ENCODE data around the gene CCNI2. TPM values are rescaled to one million over a fixed set of nuclear protein-coding genes. Genes with fewer than 3 reads are reported as not detected.

The CCNI2 gene
- total and polyA plus RNA-seq, 2 experiments from 2014 or later: 0.73 TPM; not detected in 1

- Histone ChIP-seq H4K20me1 (ENCODE audit: insufficient read depth) (no peaks in the 10 kb centered on the region), H3K4me2 (ENCODE audit: unreplicated experiment) (no peak overlapping the region)
Measured at GRCh38 chr5:132751444-132751843, 4.2 kb downstream of the CCNI2 start.

GRCh38 chr5:132751971-132752580 lies 4.8 kb downstream of the CCNI2 start:
- WGBS, 2 experiments (ENCODE audit: low coverage in 1 of 2, low lambda C conversion rate in 2 of 2, missing lambda C conversion rate in 2 of 2): 91 to 92% methylated on average over 5 of the region's 5 CpGs
- H3K4me2 ChIP-seq (ENCODE audit: unreplicated experiment): no peak overlapping the region

More at GRCh38 chr5:132751444-132751843, 4.2 kb downstream of the CCNI2 start:
- no peak overlapping the region for H3K27ac ChIP-seq
- peak; percentile 84 for DNase-seq
- no peak for TF ChIP-seq EZH2 (IDR thresholded peaks at IDR 0.05; ENCODE audit: insufficient read depth, poor library complexity, severe bottlenecking)
- 0 out of 2 replicates have a peak, but pooled peaks have one; percentile 34 for TF ChIP-seq EZH2phosphoT487 (IDR thresholded peaks at IDR 0.05; ENCODE audit: insufficient read depth, low read depth)
- peaks cover 10% of the 10 kb centered on the region; the same call in 1 of the 2 replicates for H3F3A ChIP-seq (ENCODE audit: insufficient read depth)
- no peaks in the 10 kb centered on the region for H3K36me3 ChIP-seq (ENCODE audit: low read depth)
- no peaks in the 10 kb centered on the region for H3K9me3 ChIP-seq (ENCODE audit: low read depth)
- H2AFZ ChIP-seq: no peak overlapping the region
- H3K4me3 ChIP-seq: no peak overlapping the region
- peaks cover 8% of the 10 kb centered on the region; the same call in 1 of the 2 replicates for H3K4me1 ChIP-seq (ENCODE audit: insufficient read depth)
- H3K9me2 ChIP-seq (ENCODE audit: insufficient read depth): no peaks in the 10 kb centered on the region
- no peaks in the 10 kb centered on the region for H3K79me2 ChIP-seq (ENCODE audit: insufficient read depth)
- 41 to 51% methylated on average over 7 of the region's 7 CpGs for WGBS, 2 experiments (ENCODE audit: low coverage in 1 of 2, low lambda C conversion rate in 2 of 2, missing lambda C conversion rate in 2 of 2)
- peaks cover 7% of the 10 kb centered on the region for H3K27me3 ChIP-seq (replicated peaks; ENCODE audit: insufficient read depth)
- no peak overlapping the region for H3K9ac ChIP-seq
- in situ Hi-C loops (cut with MboI): no loop called here

GRCh38 chr5:132752581-132753125 lies 5.4 kb downstream of the CCNI2 start:
- Histone ChIP-seq H3K4me3 (no peak overlapping the region), H3K27ac (no peak overlapping the region), H3K27me3 (replicated peaks; ENCODE audit: insufficient read depth) (no peaks in the 10 kb centered on the region), H3K79me2 (ENCODE audit: insufficient read depth) (no peaks in the 10 kb centered on the region), H3K9ac (no peak overlapping the region), H3K36me3 (ENCODE audit: low read depth) (peaks cover under 1% of the 10 kb centered on the region; the same call in 1 of the 2 replicates), H3K4me1 (ENCODE audit: insufficient read depth) (peaks cover 8% of the 10 kb centered on the region; the same call in 1 of the 2 replicates), H3K4me2 (ENCODE audit: unreplicated experiment) (no peak overlapping the region), H3K9me2 (ENCODE audit: insufficient read depth) (no peaks in the 10 kb centered on the region), H2AFZ (no peak overlapping the region), H3K9me3 (ENCODE audit: low read depth) (no peaks in the 10 kb centered on the region), H3F3A (ENCODE audit: insufficient read depth) (peaks cover 10% of the 10 kb centered on the region; the same call in 1 of the 2 replicates), H4K20me1 (ENCODE audit: insufficient read depth) (no peaks in the 10 kb centered on the region)
- in situ Hi-C loops (cut with MboI): no loop called here
- no peak for DNase-seq
- WGBS, 2 experiments (ENCODE audit: low coverage in 1 of 2, low lambda C conversion rate in 2 of 2, missing lambda C conversion rate in 2 of 2): 67 to 71% methylated on average over 1 of the region's 1 CpG
- TF ChIP-seq EZH2phosphoT487 (IDR thresholded peaks at IDR 0.05; ENCODE audit: insufficient read depth, low read depth) (no peak), EZH2 (IDR thresholded peaks at IDR 0.05; ENCODE audit: insufficient read depth, poor library complexity, severe bottlenecking) (no peak)

More at GRCh38 chr5:132751971-132752580, 4.8 kb downstream of the CCNI2 start:
- peaks cover 10% of the 10 kb centered on the region; the same call in 1 of the 2 replicates for H3F3A ChIP-seq (ENCODE audit: insufficient read depth)
- H4K20me1 ChIP-seq (ENCODE audit: insufficient read depth): no peaks in the 10 kb centered on the region
- DNase-seq: no peak
- no peak overlapping the region for H3K4me3 ChIP-seq
- H3K79me2 ChIP-seq (ENCODE audit: insufficient read depth): no peaks in the 10 kb centered on the region
- H3K9me3 ChIP-seq (ENCODE audit: low read depth): no peaks in the 10 kb centered on the region
- H3K4me1 ChIP-seq (ENCODE audit: insufficient read depth): peaks cover 8% of the 10 kb centered on the region; the same call in 1 of the 2 replicates
- no peak overlapping the region for H2AFZ ChIP-seq
- peaks cover under 1% of the 10 kb centered on the region; the same call in 1 of the 2 replicates for H3K27me3 ChIP-seq (replicated peaks; ENCODE audit: insufficient read depth)
- no peak overlapping the region for H3K27ac ChIP-seq
- TF ChIP-seq EZH2 (IDR thresholded peaks at IDR 0.05; ENCODE audit: insufficient read depth, poor library complexity, severe bottlenecking): no peak
- no peak for TF ChIP-seq EZH2phosphoT487 (IDR thresholded peaks at IDR 0.05; ENCODE audit: insufficient read depth, low read depth)
- no peaks in the 10 kb centered on the region for H3K9me2 ChIP-seq (ENCODE audit: insufficient read depth)
- in situ Hi-C loops (cut with MboI): no loop called here
- H3K9ac ChIP-seq: no peak overlapping the region
- no peaks in the 10 kb centered on the region for H3K36me3 ChIP-seq (ENCODE audit: low read depth)

GRCh38 chr5:132753135-132753987 lies 6.1 kb downstream of the CCNI2 start:
- no peak overlapping the region for H3K4me3 ChIP-seq
- H3K27ac ChIP-seq: no peak overlapping the region
- H2AFZ ChIP-seq: no peak overlapping the region
- TF ChIP-seq EZH2phosphoT487 (IDR thresholded peaks at IDR 0.05; ENCODE audit: insufficient read depth, low read depth) (no peak), EZH2 (IDR thresholded peaks at IDR 0.05; ENCODE audit: insufficient read depth, poor library complexity, severe bottlenecking) (no peak)
- no peaks in the 10 kb centered on the region for H3K9me2 ChIP-seq (ENCODE audit: insufficient read depth)
- H3F3A ChIP-seq (ENCODE audit: insufficient read depth): peaks cover 10% of the 10 kb centered on the region; the same call in 1 of the 2 replicates
- peaks cover 8% of the 10 kb centered on the region; the same call in 1 of the 2 replicates for H3K4me1 ChIP-seq (ENCODE audit: insufficient read depth)
- no peak for DNase-seq
- in situ Hi-C loops (cut with MboI): no loop called here
- no peaks in the 10 kb centered on the region for H3K79me2 ChIP-seq (ENCODE audit: insufficient read depth)
- no peak overlapping the region for H3K4me2 ChIP-seq (ENCODE audit: unreplicated experiment)
- H3K9me3 ChIP-seq (ENCODE audit: low read depth): no peaks in the 10 kb centered on the region
- no peak overlapping the region for H3K9ac ChIP-seq
- H4K20me1 ChIP-seq (ENCODE audit: insufficient read depth): no peaks in the 10 kb centered on the region
- WGBS, 2 experiments (ENCODE audit: low coverage in 1 of 2, low lambda C conversion rate in 2 of 2, missing lambda C conversion rate in 2 of 2): 57 to 58% methylated on average over 2 of the region's 2 CpGs
- peaks cover 7% of the 10 kb centered on the region; the same call in 1 of the 2 replicates for H3K36me3 ChIP-seq (ENCODE audit: low read depth)
- no peaks in the 10 kb centered on the region for H3K27me3 ChIP-seq (replicated peaks; ENCODE audit: insufficient read depth)
